K562 (cell line): ENCODE results near the gene HCRT. TPM values are rescaled to one million over a fixed set of nuclear protein-coding genes. Genes with fewer than 3 reads are reported as not detected.

Source experiments
- ATAC-seq: fragments of 200-7000 bp; cut with Tn5 transposase; 3 replicates; pipeline ENCODE4 v1.9.1; 2020; ENCODE audit warnings: moderate library complexity
- BruUV-seq: library from RNA; stranded (reverse); fragments of 400-500 nt; replicated peaks from 2 replicates; lab custom pipeline; 2021; lab: Mats Ljungman, UMichigan
- CTCF ChIA-PET: fragments of 300-600 bp; formaldehyde crosslinking; extraction: SDS; loops from one replicate; lab custom pipeline; 2021; ENCODE audit warnings: low intra/inter-chr PET ratio; lab: Yijun Ruan, JAX
- POLR2A ChIA-PET: fragments of 300-600, 350-650 bp; sonication (Branson Sonifier 250); formaldehyde crosslinking; extraction: SDS; loops from one replicate; lab custom pipeline; 2021; ENCODE audit warnings: antibody characterized with exemption, inconsistent platforms; lab: Yijun Ruan, JAX
- DNase-seq, 4 experiments: peaks; one replicate each; pipeline versions ENCODE4 v3.0.0 to v3.0.0-alpha.2; 2011 to 2018; ENCODE audit warnings: low spot score in 3 of 4, mixed read lengths in 3 of 4; ENCODE audit errors: extremely low read depth in 1 of 4
- FAIRE-seq: peaks from 2 replicates; lab custom pipeline; 2011; peaks lifted over from hg19 to GRCh38; lab: Jason Lieb, UNC
- H2AFZ ChIP-seq: 2 replicates; pipeline ENCODE4 v1.6.0; 2011; ENCODE audit warnings: low read depth, low read length, control low read depth, inconsistent platforms
- H3K27ac ChIP-seq: fragments of 200-600 bp; 3 replicates; pipeline ENCODE4 v1.8.0; 2011; ENCODE audit warnings: low read depth, mild to moderate bottlenecking, control low read depth, inconsistent platforms, low read length, moderate library complexity, mixed read lengths; ENCODE audit errors: extremely low read depth
- H3K27me3 ChIP-seq, 2 experiments: fragments of 300-600 bp in 1 of 2; 2 replicates in 1 of 2; 3 replicates in 1 of 2; pipeline versions ENCODE4 v1.6.0 to v1.8.0; 2011; ENCODE audit warnings: inconsistent platforms in 2 of 2, low read length in 2 of 2, mild to moderate bottlenecking in 1 of 2, mixed read lengths in 1 of 2, moderate library complexity in 1 of 2; ENCODE audit not compliant: control insufficient read depth in 2 of 2, insufficient read depth in 2 of 2
- H3K36me3 ChIP-seq: fragments of 300-600 bp; 3 replicates; pipeline ENCODE4 v1.8.0; 2011; ENCODE audit warnings: mild to moderate bottlenecking, low read length, inconsistent platforms; ENCODE audit not compliant: control insufficient read depth, insufficient read depth
- H3K4me1 ChIP-seq, 2 experiments: fragments of 200-600 bp in 1 of 2; replicated peaks in 1 of 2; 2 replicates in 1 of 2; 3 replicates in 1 of 2; pipeline versions ENCODE4 v1.5.1 to v1.8.0; 2011; ENCODE audit warnings: inconsistent platforms in 2 of 2, low read length in 2 of 2, mild to moderate bottlenecking in 1 of 2, mixed read lengths in 1 of 2, moderate library complexity in 1 of 2; ENCODE audit not compliant: control insufficient read depth in 2 of 2, insufficient read depth in 2 of 2
- H3K4me2 ChIP-seq: 2 replicates; pipeline ENCODE4 v1.6.1; 2011; ENCODE audit warnings: low read length, control low read depth, inconsistent platforms, mixed read lengths; ENCODE audit not compliant: insufficient read depth
- H3K4me3 ChIP-seq: fragments of 200-600 bp; sonication (generic), shearing (Covaris generic); 2 replicates; pipeline ENCODE4 v1.5.1; 2016; ENCODE audit warnings: control low read depth, inconsistent platforms
- H3K79me2 ChIP-seq: fragments of 200-600 bp; 3 replicates; pipeline ENCODE4 v1.8.0; 2011; ENCODE audit warnings: low read length, inconsistent platforms; ENCODE audit not compliant: control insufficient read depth, insufficient read depth
- H3K9ac ChIP-seq, 2 experiments: 2 replicates each; pipeline versions ENCODE4 v1.6.0 to v1.6.1; 2011; ENCODE audit warnings: low read depth in 2 of 2, low read length in 2 of 2, control low read depth in 1 of 2, inconsistent platforms in 1 of 2, mild to moderate bottlenecking in 1 of 2, mixed read lengths in 1 of 2; ENCODE audit not compliant: insufficient read depth in 1 of 2
- H3K9me1 ChIP-seq: one replicate; pipeline ENCODE4 v1.6.0; 2011; ENCODE audit warnings: inconsistent platforms, mild to moderate bottlenecking, low read length, moderate library complexity; ENCODE audit not compliant: control insufficient read depth, insufficient read depth
- H3K9me3 ChIP-seq: replicated peaks from 2 replicates; pipeline ENCODE4 v1.5.1; 2011; ENCODE audit warnings: low read depth, low read length, inconsistent platforms; ENCODE audit not compliant: control insufficient read depth, insufficient read depth
- H4K20me1 ChIP-seq: replicated peaks from 2 replicates; pipeline ENCODE4 v1.6.1; 2011; ENCODE audit warnings: low read length, inconsistent platforms, mixed read lengths; ENCODE audit not compliant: control insufficient read depth, insufficient read depth
- HLTF ChIP-seq: fragments of 450-650 bp; IDR thresholded peaks from 2 replicates; pipeline ENCODE4 v1.6.1; 2016
- KDM1A ChIP-seq, 2 experiments: fragments of 450-650 bp; IDR thresholded peaks; 2 replicates each; pipeline ENCODE4 v1.6.1; 2016; ENCODE audit warnings: mild to moderate bottlenecking in 2 of 2
- NBN ChIP-seq: fragments of 450-650 bp; IDR thresholded peaks from 2 replicates; pipeline ENCODE4 v1.6.1; 2016; ENCODE audit warnings: low read depth, mild to moderate bottlenecking
- POLR2B ChIP-seq: fragments of 450-650 bp; IDR thresholded peaks from 2 replicates; pipeline ENCODE4 v1.6.1; 2018; ENCODE audit warnings: low read depth; ENCODE audit not compliant: partially characterized antibody
- PTBP1 ChIP-seq: fragments of 200-400 bp; formaldehyde crosslinking; IDR thresholded peaks from 2 replicates; pipeline ENCODE4 v1.6.1; 2017; ENCODE audit warnings: low read depth, low read length
- RAD21 ChIP-seq, 2 experiments: fragments of 250-450 bp in 1 of 2; fragments of 450-650 bp in 1 of 2; sonication (Bioruptor Pico) in 1 of 2; formaldehyde crosslinking in 1 of 2; IDR thresholded peaks in 1 of 2; conservative IDR thresholded peaks in 1 of 2; 2 replicates each; pipeline versions ENCODE4 v1.4.0 to v1.8.0; 2020 to 2022; ENCODE audit warnings: mild to moderate bottlenecking in 2 of 2, moderate library complexity in 1 of 2
- RBM17 ChIP-seq: fragments of 200-400 bp; formaldehyde crosslinking; IDR thresholded peaks from 2 replicates; pipeline ENCODE4 v1.6.1; 2017; ENCODE audit warnings: low read depth, mild to moderate bottlenecking, low read length, borderline replicate concordance
- YBX1 ChIP-seq: fragments of 450-650 bp; IDR thresholded peaks from 2 replicates; pipeline ENCODE4 v1.7.1; 2016; ENCODE audit warnings: mild to moderate bottlenecking
- ZNF133 ChIP-seq: fragments of 250-450 bp; sonication (Bioruptor Pico); IDR thresholded peaks from 2 replicates; pipeline ENCODE4 v1.4.0; 2020; ENCODE audit warnings: mild to moderate bottlenecking
- WGBS: fragments of 100-300 bp; shearing (Covaris generic); methylation state at CpG from one replicate; pipeline ENCODE4 v1.1.6; 2016; ENCODE audit warnings: low coverage, mixed read lengths; ENCODE audit not compliant: insufficient coverage; ENCODE audit errors: missing lambda C conversion rate; 5-methylcytosine and 5-hydroxymethylcytosine counted together
- in situ Hi-C: fragments of 300-500 bp; cut with MboI; formaldehyde crosslinking; loops from 4 replicates; pipeline ENCODE4 v1.15.0; 2018; ENCODE audit warnings: inconsistent platforms, mixed read lengths
- intact Hi-C: fragments of 100-400 bp; cut with micrococcal nuclease; formaldehyde crosslinking; loops from 2 replicates; pipeline ENCODE4 v1.14.2; 2022
- polyA plus RNA-seq, 8 experiments: library from polyadenylated mRNA; depleted of rRNA in 4 of 8; stranded (reverse) in 5 of 8; unstranded in 3 of 8; fragments of >200 nt; fragmentation: Nextera tagmentation in 2 of 8; fragmentation: Illumina TruSeq in 1 of 8; extraction: Ambion mirVana in 2 of 8; extraction: Trizol in 1 of 8; gene quantifications; 2 replicates each; pipeline versions ENCODE4 v1.2.1 to v1.2.3, GENCODE V29; 2011 to 2014; ENCODE audit warnings: inconsistent platforms in 1 of 8, missing spikeins in 1 of 8
- total RNA-seq, 7 experiments: library from RNA; depleted of rRNA in 6 of 7; stranded (reverse); fragments of >200 nt in 6 of 7; fragmentation: Illumina TruSeq in 2 of 7; extraction: Trizol in 2 of 7; gene quantifications; 2 replicates each; pipeline versions ENCODE4 v1.2.1 to v1.2.3, GENCODE V29; 2011 to 2021; ENCODE audit warnings: low replicate concordance in 1 of 7
- TF ChIP-seq, protein P1 (sequence below): fragments of 450-650 bp; formaldehyde crosslinking; IDR thresholded peaks from 2 replicates; pipeline ENCODE4 v1.4.0; 2022; ENCODE audit warnings: missing genetic modification characterization
- TF ChIP-seq, protein P2 (sequence below): sonication (generic); formaldehyde crosslinking; IDR thresholded peaks from 2 replicates; pipeline ENCODE4 v1.8.1; 2023; ENCODE audit warnings: mild to moderate bottlenecking, missing genetic modification reagents
- TF ChIP-seq, protein P3 (sequence below), 2 experiments: fragments of 250-450 bp in 1 of 2; fragments of 450-650 bp in 1 of 2; sonication (Bioruptor Pico) in 1 of 2; IDR thresholded peaks; 2 replicates each; pipeline versions ENCODE4 v1.6.1 to v1.8.0; 2016 to 2021; ENCODE audit warnings: mild to moderate bottlenecking in 2 of 2, moderate library complexity in 2 of 2, missing compliant biosample characterization in 1 of 2, missing genetic modification characterization in 1 of 2
- TF ChIP-seq, protein P4 (sequence below): fragments of 250-450 bp; sonication (Bioruptor Pico); IDR thresholded peaks from 2 replicates; pipeline ENCODE4 v1.5.0; 2021

The HCRT gene
- total and polyA plus RNA-seq, 9 of the 15 experiments (the other 6 are each of a cell fraction or from before 2014, with no cell fraction given), result not detected

DNA sequence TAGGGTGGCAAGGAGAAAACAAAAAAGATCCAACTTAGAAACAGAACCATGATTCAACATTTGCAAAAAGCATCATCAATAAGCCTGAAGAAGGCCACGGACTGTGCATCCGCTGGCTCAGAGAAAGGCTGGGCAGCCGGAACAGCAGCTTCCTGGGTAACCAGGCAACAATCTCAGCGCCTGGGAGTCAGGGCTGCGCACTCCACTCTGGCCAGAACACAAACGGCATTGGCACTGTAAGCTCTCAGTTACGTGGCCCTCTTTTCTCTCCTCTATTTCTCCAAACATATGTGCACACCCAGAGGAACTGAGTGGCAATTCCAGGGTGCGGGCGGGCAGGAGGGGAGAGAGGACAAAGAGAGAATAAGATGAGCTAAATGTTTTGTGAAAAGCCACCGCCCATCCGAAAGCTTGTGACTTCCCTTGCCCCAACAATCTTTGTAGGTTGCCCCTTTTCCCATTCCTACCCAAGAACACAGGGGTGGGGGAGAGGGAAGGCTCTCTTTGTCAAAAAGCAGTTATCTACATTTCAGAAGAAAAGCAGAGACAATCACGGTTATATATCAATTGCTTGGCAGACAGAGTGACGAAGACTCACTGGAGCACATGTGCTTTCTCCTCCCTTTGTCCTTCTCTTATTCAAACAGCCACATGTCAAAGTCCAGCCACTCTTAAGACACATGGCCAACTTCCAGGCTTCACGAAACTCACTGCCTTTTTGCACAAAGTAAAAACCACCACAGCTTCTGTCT lies 15.6 kb upstream of the HCRT start:
- Histone ChIP-seq H3K27ac (0 out of 3 replicates have a peak overlapping the region, but pooled peaks have one; percentile 4), H3K4me3 (no peak overlapping the region), H4K20me1 (no peaks in the 10 kb centered on the region), H3K9me1 (no peaks in the 10 kb centered on the region), H3K4me1 (peaks cover 15% of the 10 kb centered on the region in 2 experiments; a peak in 4 of 5 replicates), H3K4me2 (no peak overlapping the region), H3K27me3 (no peaks in the 10 kb centered on the region), H3K79me2 (no peaks in the 10 kb centered on the region), H2AFZ (no peak overlapping the region), H3K36me3 (peaks cover 70% of the 10 kb centered on the region; the same call in 2 of the 3 replicates), H3K9ac (peak overlapping the region in 1 of 2 experiments; percentile 63; a peak in 2 of 4 replicates), H3K9me3 (no peaks in the 10 kb centered on the region)
- ChIA-PET POLR2A (interaction anchor here (0.5 to 1.4 kb wide), 6 partner anchors 17 to 241 kb away, joined by 3 to 4 read pairs (median 3); no protein-coding TSS in a partner anchor), CTCF (no interaction called here)
- TSS peak; percentile 43 for BruUV-seq
- no peak for FAIRE-seq
- 62% methylated on average over 12 of the region's 14 CpGs for WGBS
- in situ Hi-C loops (no loop called here), intact Hi-C loops (no loop called here)
- no peak; the same call in 2 of the 3 replicates for ATAC-seq
- no peak for DNase-seq
- TF ChIP-seq NBN (no peak), HLTF (no peak), YBX1 (no peak), POLR2B (no peak), ZNF133 (no peak), KDM1A (IDR thresholded peaks at IDR 0.05) (no peak), RBM17 (no peak), PTBP1 (no peak), RAD21 (CRISPR knock-in tag; conservative IDR thresholded peaks at IDR 0.05 in 1 of 2, IDR thresholded peaks at IDR 0.05 in 1 of 2) (no peak)
- TF ChIP-seq, protein P1, sequence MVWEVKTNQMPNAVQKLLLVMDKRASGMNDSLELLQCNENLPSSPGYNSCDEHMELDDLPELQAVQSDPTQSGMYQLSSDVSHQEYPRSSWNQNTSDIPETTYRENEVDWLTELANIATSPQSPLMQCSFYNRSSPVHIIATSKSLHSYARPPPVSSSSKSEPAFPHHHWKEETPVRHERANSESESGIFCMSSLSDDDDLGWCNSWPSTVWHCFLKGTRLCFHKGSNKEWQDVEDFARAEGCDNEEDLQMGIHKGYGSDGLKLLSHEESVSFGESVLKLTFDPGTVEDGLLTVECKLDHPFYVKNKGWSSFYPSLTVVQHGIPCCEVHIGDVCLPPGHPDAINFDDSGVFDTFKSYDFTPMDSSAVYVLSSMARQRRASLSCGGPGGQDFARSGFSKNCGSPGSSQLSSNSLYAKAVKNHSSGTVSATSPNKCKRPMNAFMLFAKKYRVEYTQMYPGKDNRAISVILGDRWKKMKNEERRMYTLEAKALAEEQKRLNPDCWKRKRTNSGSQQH (CRISPR knock-in tag), result no peak
- TF ChIP-seq, protein P2, sequence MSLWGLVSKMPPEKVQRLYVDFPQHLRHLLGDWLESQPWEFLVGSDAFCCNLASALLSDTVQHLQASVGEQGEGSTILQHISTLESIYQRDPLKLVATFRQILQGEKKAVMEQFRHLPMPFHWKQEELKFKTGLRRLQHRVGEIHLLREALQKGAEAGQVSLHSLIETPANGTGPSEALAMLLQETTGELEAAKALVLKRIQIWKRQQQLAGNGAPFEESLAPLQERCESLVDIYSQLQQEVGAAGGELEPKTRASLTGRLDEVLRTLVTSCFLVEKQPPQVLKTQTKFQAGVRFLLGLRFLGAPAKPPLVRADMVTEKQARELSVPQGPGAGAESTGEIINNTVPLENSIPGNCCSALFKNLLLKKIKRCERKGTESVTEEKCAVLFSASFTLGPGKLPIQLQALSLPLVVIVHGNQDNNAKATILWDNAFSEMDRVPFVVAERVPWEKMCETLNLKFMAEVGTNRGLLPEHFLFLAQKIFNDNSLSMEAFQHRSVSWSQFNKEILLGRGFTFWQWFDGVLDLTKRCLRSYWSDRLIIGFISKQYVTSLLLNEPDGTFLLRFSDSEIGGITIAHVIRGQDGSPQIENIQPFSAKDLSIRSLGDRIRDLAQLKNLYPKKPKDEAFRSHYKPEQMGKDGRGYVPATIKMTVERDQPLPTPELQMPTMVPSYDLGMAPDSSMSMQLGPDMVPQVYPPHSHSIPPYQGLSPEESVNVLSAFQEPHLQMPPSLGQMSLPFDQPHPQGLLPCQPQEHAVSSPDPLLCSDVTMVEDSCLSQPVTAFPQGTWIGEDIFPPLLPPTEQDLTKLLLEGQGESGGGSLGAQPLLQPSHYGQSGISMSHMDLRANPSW (CRISPR knock-in tag), result no peak
- TF ChIP-seq, protein P3, sequence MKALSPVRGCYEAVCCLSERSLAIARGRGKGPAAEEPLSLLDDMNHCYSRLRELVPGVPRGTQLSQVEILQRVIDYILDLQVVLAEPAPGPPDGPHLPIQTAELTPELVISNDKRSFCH (CRISPR knock-in tag; IDR thresholded peaks at IDR 0.05), result no peak
- TF ChIP-seq, protein P3 (tag; IDR thresholded peaks at IDR 0.05), result no peak
- TF ChIP-seq, protein P4, sequence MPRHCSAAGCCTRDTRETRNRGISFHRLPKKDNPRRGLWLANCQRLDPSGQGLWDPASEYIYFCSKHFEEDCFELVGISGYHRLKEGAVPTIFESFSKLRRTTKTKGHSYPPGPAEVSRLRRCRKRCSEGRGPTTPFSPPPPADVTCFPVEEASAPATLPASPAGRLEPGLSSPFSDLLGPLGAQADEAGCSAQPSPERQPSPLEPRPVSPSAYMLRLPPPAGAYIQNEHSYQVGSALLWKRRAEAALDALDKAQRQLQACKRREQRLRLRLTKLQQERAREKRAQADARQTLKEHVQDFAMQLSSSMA (CRISPR knock-in tag), result no peak
